A549 treated with AZD9567 at 1 μM for 4 hours (cell line): ENCODE results near the gene DGCR6. TPM values are rescaled to one million over a fixed set of nuclear protein-coding genes. Genes with fewer than 3 reads are reported as not detected.

ENCODE experiments used
- total RNA-seq: library from RNA; stranded (reverse); fragments of 200-300 nt; extraction: Qiagen RNA extraction; gene quantifications from 5 replicates; pipeline ENCODE4 v1.2.3, GENCODE V29; 2022; ENCODE audit not compliant: insufficient read depth

The DGCR6 gene
- total RNA-seq = 1.3 to 2.0 TPM (median 1.6 TPM) in 4 of 5 replicates, not detected in the other

DNA sequence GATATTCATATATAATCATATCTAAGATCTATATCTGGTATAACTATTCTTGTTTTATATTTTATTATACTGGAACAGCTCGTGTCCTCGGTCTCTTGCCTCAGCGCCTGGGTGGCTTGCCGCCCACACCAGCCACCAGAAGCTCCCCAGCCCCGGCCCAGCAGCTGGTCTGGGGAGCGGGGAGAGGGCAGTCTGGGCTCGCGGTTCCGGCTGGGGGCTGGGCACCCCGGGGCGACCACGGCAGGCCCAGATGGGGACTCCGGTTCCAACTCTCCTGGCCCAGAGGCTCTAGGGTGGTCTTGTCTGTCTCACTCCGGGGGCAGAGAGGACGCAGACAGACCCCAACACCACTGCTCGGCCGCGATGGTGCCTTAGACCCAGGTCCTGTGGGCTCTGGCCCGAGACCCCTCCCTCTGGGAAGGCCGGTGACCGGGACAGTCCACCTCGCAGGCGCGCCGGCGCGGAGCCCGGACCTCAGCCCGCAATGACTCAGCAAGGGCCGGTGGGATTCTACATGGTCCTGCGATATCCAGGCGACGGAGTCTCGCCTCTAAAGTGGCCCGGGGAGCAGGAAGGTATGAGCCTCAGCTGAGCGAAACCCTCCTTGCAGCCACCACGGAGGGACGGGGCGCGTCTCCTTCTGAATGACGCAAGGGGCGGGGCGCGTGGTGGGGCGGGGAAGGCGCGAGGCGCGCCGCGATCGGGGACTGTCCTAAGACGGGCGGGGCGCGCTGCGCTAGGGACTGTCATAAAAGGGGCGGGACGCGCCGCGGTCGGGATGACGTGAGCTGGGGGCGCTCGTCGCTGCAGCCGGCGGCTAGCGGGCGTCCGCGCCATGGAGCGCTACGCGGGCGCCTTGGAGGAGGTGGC lies at the start of gene DGCR6:
Gene DGCR6, plus strand, starts transcription at position 781 of the 870 bp plus-strand sequence. Its CDS starts 55 bp downstream, at position 836.

DNA sequence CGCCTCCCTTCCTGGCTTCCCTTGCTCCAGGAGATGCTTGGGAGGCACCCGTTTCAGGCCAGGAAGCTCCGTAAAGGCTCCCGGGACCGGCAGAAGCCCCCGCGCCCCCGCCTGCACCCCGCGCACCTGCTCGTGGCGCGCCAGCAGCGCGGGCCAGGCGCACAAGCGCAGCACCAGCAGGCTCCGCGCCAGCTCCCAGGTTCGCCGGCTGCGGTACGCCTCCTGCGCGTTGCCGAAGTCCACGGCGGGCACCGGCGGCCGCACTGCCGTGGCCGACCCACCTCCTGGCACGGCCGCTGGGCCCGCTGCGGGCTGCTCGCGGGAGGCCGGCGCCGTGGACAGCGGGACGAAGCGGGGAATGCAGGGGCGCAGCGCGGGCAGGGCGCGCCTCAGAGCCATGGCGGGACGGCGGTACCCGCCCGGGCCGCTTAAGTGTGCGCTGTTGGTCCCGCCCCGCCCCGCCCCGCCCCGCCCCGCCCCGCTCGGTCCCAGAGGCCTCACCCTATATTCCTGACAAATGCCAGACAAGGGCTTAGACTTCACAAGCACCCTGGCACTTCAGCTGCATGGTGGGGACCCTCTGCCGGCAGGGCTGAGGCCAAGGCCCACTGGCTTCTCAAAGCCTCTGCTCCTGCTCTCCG lies 29.9 kb downstream of the DGCR6 start, which contains the start of gene PRODH:
Gene PRODH, minus strand, starts transcription at position 405 of the 641 bp plus-strand sequence. Its CDS starts 6 bp downstream, at position 399.

Other genes with a start within 250 kb of the DGCR6 start
- 0.93 to 8.1 TPM (median 1.6 TPM) in 5 replicates for gene PRODH, start 30.0 kb downstream of the DGCR6 start, total RNA-seq
- gene DGCR2, start 216.1 kb downstream of the DGCR6 start, total RNA-seq = 21.0 to 25.3 TPM (median 23.0 TPM) in 5 replicates
- not detected in 5 replicates for gene TSSK2, start 225.0 kb downstream of the DGCR6 start, total RNA-seq
- gene ESS2, start 238.3 kb downstream of the DGCR6 start, total RNA-seq = 13.5 to 16.4 TPM (median 13.9 TPM) in 5 replicates
- not detected in 5 replicates for gene GSC2, start 244.0 kb downstream of the DGCR6 start, total RNA-seq